Uterus (tissue), 2 donors: ENCODE results near the gene LYPD6B.

Source experiments
- CTCF ChIP-seq, 4 experiments: fragments of 200-600 bp in 2 of 4; fragments of 450-650 bp in 2 of 4; sonication (generic) in 2 of 4; IDR thresholded peaks; one replicate each; pipeline ENCODE4 v1.5.1; 2016 to 2019; ENCODE audit warnings: antibody characterized with exemption in 4 of 4, mild to moderate bottlenecking in 2 of 4, moderate library complexity in 1 of 4
- POLR2A ChIP-seq, 2 donors: fragments of 450-650 bp; IDR thresholded peaks; one replicate each; pipeline ENCODE4 v1.6.1; 2016; ENCODE audit warnings: antibody characterized with exemption in 2 of 2, mild to moderate bottlenecking in 1 of 2, moderate library complexity in 1 of 2

DNA sequence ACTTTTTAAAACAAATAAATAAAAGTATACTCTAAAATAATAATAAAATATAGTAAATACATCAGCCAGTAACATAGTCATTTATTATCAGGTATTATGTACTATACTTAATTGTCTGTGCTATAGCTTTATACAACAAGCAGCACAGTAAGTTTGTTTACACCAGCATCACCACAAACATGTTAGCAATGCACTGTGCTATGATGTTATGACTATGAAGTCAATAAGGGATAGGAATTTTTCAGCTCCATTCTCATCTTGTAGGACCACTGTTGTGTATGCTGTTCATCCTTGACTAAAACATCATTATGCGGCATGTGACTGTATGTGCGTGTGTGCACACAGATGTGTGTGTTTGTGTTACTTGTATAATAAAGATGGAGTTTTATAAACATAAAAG lies 137.5 kb downstream of the LYPD6B start:
- TF ChIP-seq CTCF (IDR thresholded peaks at IDR 0.05) (no peak), POLR2A (IDR thresholded peaks at IDR 0.05) (no peak)
